ENCODE results near the gene VCP. TPM values are rescaled to one million over a fixed set of nuclear protein-coding genes. Genes with fewer than 3 reads are reported as not detected.

The VCP gene
- total and polyA plus RNA-seq, 2 donors from 2014 or later: 118 to 167 TPM

DNA sequence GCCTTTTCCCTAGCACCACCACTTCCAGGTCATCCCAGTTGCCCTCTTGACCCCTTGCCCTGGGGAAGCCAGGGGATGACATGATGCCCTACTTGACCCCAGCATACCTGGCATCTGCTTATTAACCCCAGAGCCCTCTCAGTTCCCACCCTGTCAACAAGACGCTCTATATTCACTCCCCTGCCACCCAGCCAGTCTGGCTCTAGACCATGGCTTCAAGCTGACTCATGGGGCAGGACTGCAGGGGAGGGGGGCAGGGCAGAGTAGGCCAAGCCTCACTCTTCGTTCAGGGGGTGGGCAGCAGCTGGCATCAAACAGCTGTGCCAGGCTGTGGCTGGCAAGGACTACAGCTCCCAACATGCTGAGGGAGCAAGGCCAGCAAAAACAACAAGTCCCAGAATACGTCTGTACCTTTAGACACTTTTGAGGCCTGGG, 37.9 kb upstream of the VCP start:
- Histone ChIP-seq H3K4me1 (ENCODE audit: control insufficient read depth in 2 of 3, insufficient read depth in 2 of 3, low read depth in 1 of 3, low read length in 3 of 3) (peaks cover 2 to 39% (median 35%) of the 10 kb centered on the region in 3 donors), H3K27ac (ENCODE audit: low read depth in 2 of 2, low read length in 2 of 2) (peak overlapping the region in 1 of 2 donors; percentile 13), H3K27me3 (ENCODE audit: control insufficient read depth, insufficient read depth, low read length) (no peaks in the 10 kb centered on the region), H3K9me3 (ENCODE audit: control insufficient read depth in 2 of 3, insufficient read depth in 1 of 3, low read length in 3 of 3) (no peaks in the 10 kb centered on the region), H3K9ac (ENCODE audit: low read length in 3 of 3) (peak overlapping the region in 2 of 3 donors; percentile 64 to 96), H3K4me3 (ENCODE audit: low read length in 3 of 3) (peak overlapping the region in 2 of 3 donors; percentile 73 to 85), H3K36me3 (ENCODE audit: control insufficient read depth in 2 of 3, insufficient read depth in 3 of 3, low read length in 3 of 3) (peaks cover 0 to 16% (median 12%) of the 10 kb centered on the region in 3 donors)
- intact Hi-C loops (cut with DNase I): no loop called here
- TF ChIP-seq, protein P1, sequence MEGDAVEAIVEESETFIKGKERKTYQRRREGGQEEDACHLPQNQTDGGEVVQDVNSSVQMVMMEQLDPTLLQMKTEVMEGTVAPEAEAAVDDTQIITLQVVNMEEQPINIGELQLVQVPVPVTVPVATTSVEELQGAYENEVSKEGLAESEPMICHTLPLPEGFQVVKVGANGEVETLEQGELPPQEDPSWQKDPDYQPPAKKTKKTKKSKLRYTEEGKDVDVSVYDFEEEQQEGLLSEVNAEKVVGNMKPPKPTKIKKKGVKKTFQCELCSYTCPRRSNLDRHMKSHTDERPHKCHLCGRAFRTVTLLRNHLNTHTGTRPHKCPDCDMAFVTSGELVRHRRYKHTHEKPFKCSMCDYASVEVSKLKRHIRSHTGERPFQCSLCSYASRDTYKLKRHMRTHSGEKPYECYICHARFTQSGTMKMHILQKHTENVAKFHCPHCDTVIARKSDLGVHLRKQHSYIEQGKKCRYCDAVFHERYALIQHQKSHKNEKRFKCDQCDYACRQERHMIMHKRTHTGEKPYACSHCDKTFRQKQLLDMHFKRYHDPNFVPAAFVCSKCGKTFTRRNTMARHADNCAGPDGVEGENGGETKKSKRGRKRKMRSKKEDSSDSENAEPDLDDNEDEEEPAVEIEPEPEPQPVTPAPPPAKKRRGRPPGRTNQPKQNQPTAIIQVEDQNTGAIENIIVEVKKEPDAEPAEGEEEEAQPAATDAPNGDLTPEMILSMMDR (IDR thresholded peaks at IDR 0.05; ENCODE audit: borderline replicate concordance, extremely low read depth, insufficient read depth): no peak
- peak in 2 of 5 donors; percentile 66 to 80 for DNase-seq
- no peak for FAIRE-seq

- Histone ChIP-seq H3K9me3 (ENCODE audit: control insufficient read depth in 2 of 3, insufficient read depth in 1 of 3, low read length in 3 of 3) (no peaks in the 10 kb centered on the region), H3K4me1 (ENCODE audit: control insufficient read depth in 2 of 3, insufficient read depth in 2 of 3, low read depth in 1 of 3, low read length in 3 of 3) (peaks cover 2 to 29% (median 23%) of the 10 kb centered on the region in 3 donors), H3K27me3 (ENCODE audit: control insufficient read depth, insufficient read depth, low read length) (no peaks in the 10 kb centered on the region), H3K9ac (ENCODE audit: low read length in 3 of 3) (no peak overlapping the region), H3K4me3 (ENCODE audit: low read length in 3 of 3) (no peak overlapping the region), H3K36me3 (ENCODE audit: control insufficient read depth in 2 of 3, insufficient read depth in 3 of 3, low read length in 3 of 3) (peaks cover 2 to 23% (median 17%) of the 10 kb centered on the region in 3 donors), H3K27ac (ENCODE audit: low read depth in 2 of 2, low read length in 2 of 2) (no peak overlapping the region)
- FAIRE-seq (no peak), DNase-seq (no peak)
- intact Hi-C loops (cut with DNase I): no loop called here
- TF ChIP-seq, protein P1 (IDR thresholded peaks at IDR 0.05; ENCODE audit: borderline replicate concordance, extremely low read depth, insufficient read depth): no peak
These were observed 36.6 kb upstream of the VCP start for GRCh38 chr9:35108946-35109575.

DNA sequence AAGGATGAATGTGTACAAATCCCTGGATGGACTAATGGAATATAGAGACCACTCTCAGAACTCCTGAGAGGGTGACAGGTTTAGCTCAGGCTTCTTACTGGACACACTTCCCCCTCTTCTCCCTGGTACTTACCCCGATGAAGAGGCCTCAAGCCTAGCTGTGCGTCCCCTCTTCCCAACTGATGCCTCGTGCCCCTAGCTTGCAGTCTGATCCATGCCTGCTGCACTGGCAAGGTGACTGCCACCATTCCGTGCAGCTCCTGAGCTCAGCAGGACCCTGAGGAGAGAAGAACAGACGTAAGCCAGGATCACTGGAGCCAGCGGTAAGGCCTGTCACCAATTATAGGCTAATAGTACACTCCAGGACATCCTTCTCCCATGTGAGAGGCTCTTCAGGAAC, 36.0 kb upstream of the VCP start:
- Histone ChIP-seq H3K4me1 (ENCODE audit: control insufficient read depth in 2 of 3, insufficient read depth in 2 of 3, low read depth in 1 of 3, low read length in 3 of 3) (peaks cover 5 to 28% (median 22%) of the 10 kb centered on the region in 3 donors), H3K9me3 (ENCODE audit: control insufficient read depth in 2 of 3, insufficient read depth in 1 of 3, low read length in 3 of 3) (no peaks in the 10 kb centered on the region), H3K9ac (ENCODE audit: low read length in 3 of 3) (no peak overlapping the region), H3K4me3 (ENCODE audit: low read length in 3 of 3) (no peak overlapping the region), H3K27ac (ENCODE audit: low read depth in 2 of 2, low read length in 2 of 2) (no peak overlapping the region), H3K36me3 (ENCODE audit: control insufficient read depth in 2 of 3, insufficient read depth in 3 of 3, low read length in 3 of 3) (peaks cover 2 to 23% (median 17%) of the 10 kb centered on the region in 3 donors), H3K27me3 (ENCODE audit: control insufficient read depth, insufficient read depth, low read length) (no peaks in the 10 kb centered on the region)
- TF ChIP-seq, protein P1 (IDR thresholded peaks at IDR 0.05; ENCODE audit: borderline replicate concordance, extremely low read depth, insufficient read depth): no peak
- intact Hi-C loops (cut with DNase I): no loop called here
- no peak for DNase-seq
- FAIRE-seq: no peak
